GM12878 (cell line): ENCODE measurements around the gene SC5D. TPM values are rescaled to one million over a fixed set of nuclear protein-coding genes. Genes with fewer than 3 reads are reported as not detected.

Experiments
- ATAC-seq: fragments of 200-7000 bp; cut with Tn5 transposase; 3 replicates; pipeline ENCODE4 v1.9.1; 2020; ENCODE audit warnings: mild to moderate bottlenecking, moderate library complexity
- BruUV-seq: library from RNA; stranded (reverse); fragments of 400-500 nt; replicated peaks from 2 replicates; lab custom pipeline; 2021; lab: Mats Ljungman, UMichigan
- CTCF ChIA-PET: fragments of 300-600 bp; sonication (Branson Sonifier 250); formaldehyde crosslinking; extraction: SDS; loops from one replicate; lab custom pipeline; 2021; ENCODE audit warnings: inconsistent platforms; lab: Yijun Ruan, JAX
- POLR2A ChIA-PET: fragments of 350-600 bp; formaldehyde crosslinking; extraction: SDS; loops from one replicate; lab custom pipeline; 2021; ENCODE audit warnings: inconsistent platforms; lab: Charles Lee
- RAD21 ChIA-PET: fragments of 300-600 bp; sonication (Branson Sonifier 250); formaldehyde crosslinking; loops from one replicate; lab custom pipeline; 2023; ENCODE audit warnings: antibody characterized with exemption; ENCODE audit not compliant: unreplicated experiment; lab: Charles Lee
- SMC1A ChIA-PET: fragments of 300-600 bp; sonication (Branson Sonifier 250); formaldehyde crosslinking; loops from one replicate; lab custom pipeline; 2023; ENCODE audit not compliant: unreplicated experiment, uncharacterized antibody; lab: Charles Lee
- DNase-seq: peaks from one replicate; pipeline ENCODE4 v3.0.0-alpha.2; 2011; ENCODE audit warnings: low read depth, low spot score
- FAIRE-seq: peaks from 3 replicates; lab custom pipeline; 2011; peaks lifted over from hg19 to GRCh38; lab: Jason Lieb, UNC
- H2AFZ ChIP-seq: 2 replicates; pipeline ENCODE4 v1.6.0; 2011; ENCODE audit warnings: low read depth, low read length, control low read depth; ENCODE audit not compliant: control insufficient read depth
- H3K27ac ChIP-seq: 2 replicates; pipeline ENCODE4 v1.5.1; 2011; ENCODE audit warnings: control low read depth; ENCODE audit not compliant: control insufficient read depth, insufficient read depth
- H3K27me3 ChIP-seq, 2 experiments: replicated peaks in 1 of 2; 2 replicates each; pipeline versions ENCODE4 v1.6.0 to v1.6.1; 2011; ENCODE audit warnings: low read length in 1 of 2; ENCODE audit not compliant: control insufficient read depth in 2 of 2, insufficient read depth in 2 of 2
- H3K36me3 ChIP-seq, 2 experiments: 2 replicates each; pipeline ENCODE4 v1.5.1; 2011; ENCODE audit warnings: low read length in 1 of 2; ENCODE audit not compliant: control insufficient read depth in 2 of 2, insufficient read depth in 2 of 2
- H3K4me1 ChIP-seq: 2 replicates; pipeline ENCODE4 v1.6.1; 2011; ENCODE audit warnings: mild to moderate bottlenecking, low read length, moderate library complexity, mixed read lengths; ENCODE audit not compliant: control insufficient read depth, insufficient read depth
- H3K4me2 ChIP-seq: 2 replicates; pipeline ENCODE4 v1.6.0; 2011; ENCODE audit warnings: control low read depth; ENCODE audit not compliant: control insufficient read depth, insufficient read depth
- H3K4me3 ChIP-seq: fragments of 200-600 bp; sonication (generic); 2 replicates; pipeline ENCODE4 v1.5.1; 2016
- H3K79me2 ChIP-seq: 2 replicates; pipeline ENCODE4 v1.6.0; 2011; ENCODE audit warnings: low read length; ENCODE audit not compliant: control insufficient read depth, insufficient read depth
- H3K9ac ChIP-seq: 2 replicates; pipeline ENCODE4 v1.8.0; 2011; ENCODE audit warnings: low read length, control low read depth, mixed read lengths; ENCODE audit not compliant: control insufficient read depth, insufficient read depth
- H3K9me3 ChIP-seq: replicated peaks from 3 replicates; pipeline ENCODE4 v1.5.1; 2011; ENCODE audit warnings: mild to moderate bottlenecking, low read length; ENCODE audit not compliant: control insufficient read depth, insufficient read depth
- H4K20me1 ChIP-seq: 2 replicates; pipeline ENCODE4 v1.6.0; 2011; ENCODE audit not compliant: control insufficient read depth, insufficient read depth
- REST ChIP-seq: IDR thresholded peaks from 2 replicates; pipeline ENCODE4 v1.6.1; 2012; ENCODE audit warnings: mild to moderate bottlenecking, low read depth, low read length
- ZBTB33 ChIP-seq: fragments of 450-650 bp; IDR thresholded peaks from 2 replicates; pipeline ENCODE4 v1.6.1; 2017; ENCODE audit warnings: mild to moderate bottlenecking
- WGBS: methylation state at CpG from one replicate; pipeline ENCODE4 v1.1.6; 2016; ENCODE audit warnings: low lambda C conversion rate; ENCODE audit not compliant: insufficient replicate concordance, insufficient coverage; ENCODE audit errors: missing lambda C conversion rate; 5-methylcytosine and 5-hydroxymethylcytosine counted together
- in situ Hi-C: fragments of 300-500 bp; cut with MboI; formaldehyde crosslinking; loops from 9 replicates; pipeline ENCODE4 v1.14.3; 2018; ENCODE audit warnings: mixed read lengths
- intact Hi-C: fragments of 100-400 bp; cut with micrococcal nuclease; formaldehyde crosslinking; loops from one replicate; pipeline ENCODE4 v1.14.2; 2022; ENCODE audit not compliant: unreplicated experiment
- polyA plus RNA-seq, 11 experiments: library from polyadenylated mRNA; depleted of rRNA in 4 of 11; unstranded in 6 of 11; stranded (reverse) in 5 of 11; fragments of >200 nt; fragmentation: Nextera tagmentation in 4 of 11; fragmentation: Illumina TruSeq in 1 of 11; extraction: Ambion mirVana in 4 of 11; extraction: Trizol in 1 of 11; gene quantifications; 1 replicate in 1 of 11; 2 replicates in 10 of 11; pipeline versions ENCODE4 v1.2.1 to v1.2.3, GENCODE V29; 2011 to 2016; ENCODE audit warnings: inconsistent platforms in 2 of 11, missing spikeins in 2 of 11, low read depth in 1 of 11
- total RNA-seq, 4 experiments: library from RNA; depleted of rRNA in 3 of 4; stranded (reverse); fragments of >200 nt in 3 of 4; fragmentation: Illumina TruSeq in 1 of 4; extraction: Trizol in 1 of 4; gene quantifications; 2 replicates each; pipeline versions ENCODE4 v1.2.1 to v1.2.3, GENCODE V29; 2013 to 2021

SC5D gene
- total and polyA plus RNA-seq, 10 of the 15 experiments (the other 5 are each of a cell fraction or from before 2014, with no cell fraction given): 23.7 to 134 (median 30.8) TPM

- SMC1A ChIA-PET: interaction anchor here (1.0 kb wide), 1 partner anchor 158 kb away, joined by 3 read pairs; no protein-coding TSS in a partner anchor
- Histone ChIP-seq H2AFZ (no peak overlapping the region), H3K27me3 (no peaks in the 10 kb centered on the region), H3K4me2 (no peak overlapping the region), H3K36me3 (no peaks in the 10 kb centered on the region), H3K9ac (no peak overlapping the region), H3K4me3 (no peak overlapping the region), H4K20me1 (no peaks in the 10 kb centered on the region; the same call in 1 of the 2 replicates), H3K79me2 (peaks cover 64% of the 10 kb centered on the region), H3K4me1 (peaks cover 19% of the 10 kb centered on the region), H3K27ac (no peak overlapping the region), H3K9me3 (peaks cover 13% of the 10 kb centered on the region)
- in situ Hi-C loops: no loop called here
- 100% methylated on average over 5 of the region's 5 CpGs for WGBS
- TF ChIP-seq REST: no peak
- TF ChIP-seq ZBTB33: 0 out of 2 replicates have a peak, but pooled peaks have one; percentile 20
- DNase-seq (no peak), ATAC-seq (no peak), FAIRE-seq (no peak)
- POLR2A ChIA-PET: interaction anchor here (0.5 kb wide), 1 partner anchor 111 kb away, joined by 3 read pairs; no protein-coding TSS in a partner anchor
- RAD21 ChIA-PET: no interaction called here
- CTCF ChIA-PET: interaction anchor here (1.4 to 1.5 kb wide), 2 partner anchors 18 to 37 kb away, joined by 3 to 4 read pairs; no protein-coding TSS in a partner anchor
- BruUV-seq: no TSS peak
- intact Hi-C loops: loop anchor here (10.0 kb wide), 1 partner anchor 274 kb away; the partner anchor contains the start of gene TBCEL
Observed at GRCh38 chr11:121298774-121299173, 6.2 kb downstream of the SC5D start.
